HepG2 (cell line): Measurements from ENCODE around the gene ECSCR. TPM values are rescaled to one million over a fixed set of nuclear protein-coding genes. Genes with fewer than 3 reads are reported as not detected.

Source experiments
- ATAC-seq: fragments of 200-7000 bp; cut with Tn5 transposase; 3 replicates; pipeline ENCODE4 v1.9.1; 2020; ENCODE audit warnings: mild to moderate bottlenecking, moderate library complexity
- BruUV-seq: library from RNA; stranded (reverse); fragments of 400-500 nt; replicated peaks from 2 replicates; lab custom pipeline; 2021; lab: Mats Ljungman, UMichigan
- CTCF ChIA-PET: fragments of 300-600 bp; formaldehyde crosslinking; extraction: SDS; loops from one replicate; lab custom pipeline; 2021; ENCODE audit warnings: low total read pairs, inconsistent platforms, low intra/inter-chr PET ratio; lab: Yijun Ruan, JAX
- POLR2A ChIA-PET: fragments of 350-600 bp; sonication (Branson Sonifier 250); formaldehyde crosslinking; loops from one replicate; lab custom pipeline; 2020; ENCODE audit warnings: antibody characterized with exemption, inconsistent platforms; lab: Yijun Ruan, JAX
- DNase-seq: peaks from one replicate; pipeline ENCODE4 v3.0.0-alpha.2; 2015; ENCODE audit warnings: low spot score
- FAIRE-seq: peaks from 3 replicates; lab custom pipeline; 2011; peaks lifted over from hg19 to GRCh38; lab: Jason Lieb, UNC
- H2AFZ ChIP-seq: one replicate; pipeline ENCODE4 v1.6.1; 2011; ENCODE audit warnings: low read length, inconsistent platforms
- H3K27ac ChIP-seq: fragments of 300-600 bp; 3 replicates; pipeline ENCODE4 v1.8.0; 2011; ENCODE audit warnings: mixed run types, mild to moderate bottlenecking, mixed read lengths, low read length, inconsistent platforms; ENCODE audit not compliant: insufficient read depth; ENCODE audit errors: extremely low read length
- H3K27me3 ChIP-seq, 2 experiments: fragments of 200-600 bp in 1 of 2; 2 replicates in 1 of 2; 3 replicates in 1 of 2; pipeline versions ENCODE4 v1.6.0 to v1.8.0; 2011; ENCODE audit warnings: low read length in 2 of 2, mild to moderate bottlenecking in 2 of 2, moderate library complexity in 2 of 2, inconsistent platforms in 1 of 2; ENCODE audit not compliant: insufficient read depth in 2 of 2, control insufficient read depth in 1 of 2
- H3K36me3 ChIP-seq, 2 experiments: fragments of 200-600 bp in 1 of 2; replicated peaks in 1 of 2; 2 replicates in 1 of 2; 3 replicates in 1 of 2; pipeline versions ENCODE4 v1.5.1 to v1.8.0; 2011; ENCODE audit warnings: low read length in 2 of 2, inconsistent platforms in 1 of 2; ENCODE audit not compliant: insufficient read depth in 2 of 2, control insufficient read depth in 1 of 2
- H3K4me1 ChIP-seq: 2 replicates; pipeline ENCODE4 v1.5.1; 2012; ENCODE audit warnings: low read length, inconsistent platforms; ENCODE audit not compliant: insufficient read depth
- H3K4me2 ChIP-seq: 2 replicates; pipeline ENCODE4 v1.6.0; 2011; ENCODE audit warnings: low read depth, low read length, inconsistent platforms
- H3K4me3 ChIP-seq, 3 experiments: fragments of 200-600 bp in 1 of 3; sonication (generic), shearing (Covaris generic) in 1 of 3; replicated peaks in 1 of 3; 2 replicates each; pipeline ENCODE4 v1.5.1; 2011 to 2016; ENCODE audit warnings: low read length in 3 of 3, inconsistent platforms in 2 of 3, low read depth in 2 of 3, mild to moderate bottlenecking in 2 of 3, control low read depth in 1 of 3, mixed read lengths in 1 of 3; ENCODE audit not compliant: insufficient read depth in 1 of 3
- H3K79me2 ChIP-seq: one replicate; pipeline ENCODE4 v1.6.1; 2011; ENCODE audit warnings: low read length, inconsistent platforms; ENCODE audit not compliant: insufficient read depth
- H3K9ac ChIP-seq: 2 replicates; pipeline ENCODE4 v1.6.0; 2011; ENCODE audit warnings: mild to moderate bottlenecking, low read depth, low read length, inconsistent platforms; ENCODE audit not compliant: insufficient read depth
- H3K9me3 ChIP-seq: 2 replicates; pipeline ENCODE4 v1.5.1; 2012; ENCODE audit warnings: mild to moderate bottlenecking, low read length
- H4K20me1 ChIP-seq: 2 replicates; pipeline ENCODE4 v1.6.0; 2011; ENCODE audit warnings: inconsistent platforms, mild to moderate bottlenecking, low read length, moderate library complexity; ENCODE audit not compliant: insufficient read depth
- ATF3 ChIP-seq: sonication (generic); formaldehyde crosslinking; IDR thresholded peaks from 2 replicates; pipeline ENCODE4 v1.4.0; 2020; ENCODE audit warnings: missing genetic modification reagents
- ATF7-NPFF ChIP-seq: sonication (generic); formaldehyde crosslinking; IDR thresholded peaks from 2 replicates; pipeline ENCODE4 v1.8.1; 2023; ENCODE audit warnings: mild to moderate bottlenecking, low read depth, missing genetic modification reagents, moderate library complexity
- E2F5 ChIP-seq: sonication (generic); formaldehyde crosslinking; conservative IDR thresholded peaks from 2 replicates; pipeline ENCODE4 v1.4.0; 2020; ENCODE audit warnings: missing genetic modification reagents
- RNF219 ChIP-seq: sonication (generic); formaldehyde crosslinking; IDR thresholded peaks from 2 replicates; pipeline ENCODE4 v1.5.0; 2020; ENCODE audit warnings: mild to moderate bottlenecking, missing genetic modification reagents
- TEF ChIP-seq: sonication (generic); formaldehyde crosslinking; IDR thresholded peaks from 2 replicates; pipeline ENCODE4 v1.5.0; 2020; ENCODE audit warnings: missing genetic modification reagents
- ZBTB20 ChIP-seq: sonication (generic); formaldehyde crosslinking; IDR thresholded peaks from 2 replicates; pipeline ENCODE4 v1.8.1; 2023; ENCODE audit warnings: missing genetic modification reagents, low read depth, mild to moderate bottlenecking, borderline replicate concordance
- ZBTB39 ChIP-seq: sonication (generic); formaldehyde crosslinking; IDR thresholded peaks from 2 replicates; pipeline ENCODE4 v1.5.0; 2020; ENCODE audit warnings: missing genetic modification reagents
- ZFP36L2 ChIP-seq: sonication (generic); formaldehyde crosslinking; IDR thresholded peaks from 2 replicates; pipeline ENCODE4 v1.4.0; 2020; ENCODE audit warnings: missing genetic modification reagents
- ZKSCAN5 ChIP-seq: sonication (generic); formaldehyde crosslinking; IDR thresholded peaks from 2 replicates; pipeline ENCODE4 v1.5.1; 2020; ENCODE audit warnings: mild to moderate bottlenecking, missing genetic modification reagents
- ZNF230 ChIP-seq: sonication (generic); formaldehyde crosslinking; IDR thresholded peaks from 2 replicates; pipeline ENCODE4 v1.4.0; 2020; ENCODE audit warnings: mild to moderate bottlenecking, missing genetic modification reagents
- ZNF362 ChIP-seq: sonication (generic); formaldehyde crosslinking; IDR thresholded peaks from 2 replicates; pipeline ENCODE4 v1.4.0; 2020; ENCODE audit warnings: missing genetic modification reagents, mild to moderate bottlenecking, borderline replicate concordance
- ZNF670 ChIP-seq: sonication (generic); formaldehyde crosslinking; IDR thresholded peaks from 2 replicates; pipeline ENCODE4 v1.8.0; 2022; ENCODE audit warnings: mild to moderate bottlenecking, missing genetic modification reagents, borderline replicate concordance
- ZNF720 ChIP-seq: sonication (generic); formaldehyde crosslinking; IDR thresholded peaks from 2 replicates; pipeline ENCODE4 v1.4.0; 2020; ENCODE audit warnings: missing genetic modification reagents
- ZNF773 ChIP-seq: sonication (generic); formaldehyde crosslinking; IDR thresholded peaks from 2 replicates; pipeline ENCODE4 v1.4.0; 2020; ENCODE audit warnings: missing genetic modification reagents, borderline replicate concordance
- WGBS: methylation state at CpG from one replicate; pipeline ENCODE4 v1.1.6; 2017; ENCODE audit warnings: low lambda C conversion rate; 5-methylcytosine and 5-hydroxymethylcytosine counted together
- in situ Hi-C: cut with HindIII; loops from 2 replicates; pipeline ENCODE4 v1.10.0; 2017; ENCODE audit warnings: low pct_unique_long_range_greater_than_20kb; ENCODE audit not compliant: extremely low pct_ligation_motif_present
- intact Hi-C: fragments of 100-400 bp; cut with micrococcal nuclease; formaldehyde crosslinking; loops from one replicate; pipeline ENCODE4 v1.10.0; 2022; ENCODE audit not compliant: unreplicated experiment
- polyA plus RNA-seq, 8 experiments: library from polyadenylated mRNA; depleted of rRNA in 3 of 8; stranded (reverse) in 7 of 8; unstranded in 1 of 8; fragments of >200 nt; fragmentation: Illumina TruSeq in 4 of 8; extraction: Trizol in 4 of 8; gene quantifications; 2 replicates each; pipeline versions ENCODE4 v1.2.1 to v1.2.3, GENCODE V29; 2011 to 2016; ENCODE audit warnings: low read depth in 4 of 8, missing spikeins in 1 of 8, mixed read lengths in 1 of 8; ENCODE audit not compliant: insufficient read depth in 1 of 8
- total RNA-seq, 5 experiments: library from RNA; depleted of rRNA; stranded (reverse); fragments of >200 nt; fragmentation: Illumina TruSeq; extraction: Trizol; gene quantifications; 2 replicates each; pipeline ENCODE4 v1.2.3, GENCODE V29; 2016; ENCODE audit warnings: low read depth in 1 of 5

Gene ECSCR
- total and polyA plus RNA-seq, 2 of the 13 experiments (the other 11 are each of a cell fraction or from before 2014, with no cell fraction given) = 0.18 TPM; not detected in 1

- TF ChIP-seq ZFP36L2 (CRISPR knock-in tag) (no peak), ZNF362 (CRISPR knock-in tag) (no peak)
Observed at GRCh38 chr5:139413153-139413552, 49.4 kb downstream of the ECSCR start (continued).

- Histone ChIP-seq H3K4me2 (no peak overlapping the region), H3K27ac (no peak overlapping the region), H3K9me3 (no peaks in the 10 kb centered on the region), H3K9ac (no peak overlapping the region), H3K27me3 (no peaks in the 10 kb centered on the region), H3K36me3 (no peaks in the 10 kb centered on the region), H3K79me2 (no peaks in the 10 kb centered on the region), H4K20me1 (no peaks in the 10 kb centered on the region), H3K4me3 (no peak overlapping the region), H3K4me1 (peaks cover 33% of the 10 kb centered on the region), H2AFZ (no peak overlapping the region)
- ChIA-PET CTCF (no interaction called here), POLR2A (interaction anchor here (0.7 to 0.9 kb wide), 2 partner anchors 9 to 92 kb away, joined by 3 read pairs; no protein-coding TSS in a partner anchor)
- FAIRE-seq (no peak), ATAC-seq (no peak), DNase-seq (no peak)
- WGBS = 68% methylated on average over 16 of the region's 17 CpGs
- in situ Hi-C loops = no loop called here
- no TSS peak for BruUV-seq
- intact Hi-C loops = no loop called here
- TF ChIP-seq RNF219 (CRISPR knock-in tag) (no peak), ZNF670 (CRISPR knock-in tag) (no peak), ZNF720 (CRISPR knock-in tag) (no peak), E2F5 (no peak), ATF7-NPFF (CRISPR knock-in tag) (no peak), ZKSCAN5 (CRISPR knock-in tag) (no peak), ZNF773 (no peak), TEF (CRISPR knock-in tag) (no peak), ZBTB39 (CRISPR knock-in tag) (no peak), ZNF230 (CRISPR knock-in tag) (no peak), ZBTB20 (CRISPR knock-in tag) (no peak), ATF3 (no peak)
Observed at GRCh38 chr5:139410993-139411828, 51.3 kb downstream of the ECSCR start.
